ENCODE measurements around the gene TRUB2. TPM values are rescaled to one million over a fixed set of nuclear protein-coding genes. Genes with fewer than 3 reads are reported as not detected.

Gene TRUB2
- total RNA-seq, result 16.9 and 17.9 TPM in 2 replicates

GRCh38 chr9:128322404-128323211, at the start of gene TRUB2, which contains the start of gene COQ4:
Gene TRUB2 (minus strand): TSS chr9:128322447. CDS start chr9:128322408, 39 bp downstream.
Gene COQ4 (plus strand): TSS chr9:128322839. CDS start chr9:128322859, 20 bp downstream.

GRCh38 chr9:128370752-128371629, 48.7 kb upstream of the TRUB2 start, which contains the start of gene URM1:
Gene URM1 (plus strand): TSS chr9:128371374. CDS start chr9:128371381, 7 bp downstream.

GRCh38 chr9:128339761-128340690, 17.8 kb upstream of the TRUB2 start, which contains the start of gene SLC27A4:
Gene SLC27A4 (plus strand): TSS chr9:128340527. CDS start chr9:128343133, 2,606 bp downstream.

GRCh38 chr9:128276008-128276573, 46.2 kb downstream of the TRUB2 start, which contains the start of gene SWI5:
Gene SWI5 (plus strand): TSS chr9:128276276.

GRCh38 chr9:128275198-128276007, 46.8 kb downstream of the TRUB2 start, which contains the start of gene GOLGA2:
Gene GOLGA2 (minus strand): TSS chr9:128276007. CDS start chr9:128275976, 31 bp downstream.

Other genes with a start within 250 kb of the TRUB2 start
- 45.7 and 48.0 TPM in 2 replicates for gene PTGES2, start 194.7 kb downstream of the TRUB2 start, total RNA-seq
- gene LCN2, start 173.0 kb downstream of the TRUB2 start, total RNA-seq, result 0.32 TPM in 1 of 2 replicates, not detected in the other
- 24.2 and 27.6 TPM in 2 replicates for gene BBLN, start 162.2 kb downstream of the TRUB2 start, total RNA-seq
- gene CIZ1, start 130.9 kb downstream of the TRUB2 start, total RNA-seq, result 48.1 and 52.7 TPM in 2 replicates
- gene DNM1, start 119.1 kb downstream of the TRUB2 start, total RNA-seq, result 59.6 and 119 TPM in 2 replicates
- gene GOLGA2, start 46.4 kb downstream of the TRUB2 start, total RNA-seq, result 159 and 173 TPM in 2 replicates
- gene SWI5, start 46.2 kb downstream of the TRUB2 start, total RNA-seq, result 16.6 and 18.0 TPM in 2 replicates
- gene COQ4, start 392 bp upstream of the TRUB2 start, total RNA-seq, result 31.0 and 35.7 TPM in 2 replicates
- 23.3 and 23.5 TPM in 2 replicates for gene SLC27A4, start 18.1 kb upstream of the TRUB2 start, total RNA-seq
- 39.4 and 42.7 TPM in 2 replicates for gene URM1, start 48.9 kb upstream of the TRUB2 start, total RNA-seq
- 194 and 208 TPM in 2 replicates for gene CERCAM, start 98.4 kb upstream of the TRUB2 start, total RNA-seq
- 27.3 and 31.0 TPM in 2 replicates for gene ODF2, start 133.6 kb upstream of the TRUB2 start, total RNA-seq
- 25.8 and 28.1 TPM in 2 replicates for gene GLE1, start 182.3 kb upstream of the TRUB2 start, total RNA-seq
- gene SPTAN1, start 230.1 kb upstream of the TRUB2 start, total RNA-seq, result 396 and 421 TPM in 2 replicates

Measured in hair follicle dermal papilla cell (primary cell).